GM21390 (cell line): ENCODE data around the gene HSD3B7.

Experiments
- ATAC-seq: cut with Tn5 transposase; IDR thresholded peaks from one replicate; pipeline ENCODE4 v1.9.1; 2021; ENCODE audit not compliant: unreplicated experiment

HSD3B7 gene

GRCh38 chr16:30982548-30983288 is 2.3 kb upstream of the HSD3B7 start:
- ATAC-seq = no peak

- no peak for ATAC-seq
Observed at GRCh38 chr16:30983289-30983889, 1.6 kb upstream of the HSD3B7 start.

GRCh38 chr16:30983898-30984610 is 953 bp upstream of the HSD3B7 start:
- ATAC-seq = no peak

GRCh38 chr16:30985401-30986128 is 558 bp downstream of the HSD3B7 start:
- ATAC-seq = no peak

- no peak for ATAC-seq
Observed at GRCh38 chr16:30986129-30986991, 1.4 kb downstream of the HSD3B7 start.

- no peak for ATAC-seq
Observed at GRCh38 chr16:30987581-30988190, 2.7 kb downstream of the HSD3B7 start.

- ATAC-seq = no peak
Observed at GRCh38 chr16:30989469-30990047, 4.6 kb downstream of the HSD3B7 start.

- no peak for ATAC-seq
Observed at GRCh38 chr16:30990105-30990504, 5.1 kb downstream of the HSD3B7 start.

- no peak for ATAC-seq
Observed at GRCh38 chr16:30991052-30991451, 6.0 kb downstream of the HSD3B7 start.

GRCh38 chr16:30992276-30992780 is 7.3 kb downstream of the HSD3B7 start:
- no peak for ATAC-seq

GRCh38 chr16:30992931-30993816 is 8.2 kb downstream of the HSD3B7 start:
- ATAC-seq = no peak

GRCh38 chr16:30995927-30996323 is 10.9 kb downstream of the HSD3B7 start:
- no peak for ATAC-seq

GRCh38 chr16:30996324-30996984 is 11.4 kb downstream of the HSD3B7 start:
- no peak for ATAC-seq

- ATAC-seq = peak; percentile 72
Observed at GRCh38 chr16:30996985-30997724, 12.1 kb downstream of the HSD3B7 start.

- ATAC-seq = no peak
Observed at GRCh38 chr16:30997725-30998711, 13.0 kb downstream of the HSD3B7 start.
